ENCODE results near the gene FBH1. TPM values are rescaled to one million over a fixed set of nuclear protein-coding genes. Genes with fewer than 3 reads are reported as not detected.
A peak's percentile ranks its signal among the peaks of the same experiment; 100 is the strongest.

FBH1 gene
- total and polyA plus RNA-seq, 10 of the 15 experiments (the other 5 are each of a cell fraction or from before 2014, with no cell fraction given) = 6.1 to 67.6 (median 47.2) TPM

GRCh38 chr10:5840314-5841307, 49.4 kb upstream of the FBH1 start (continued):
- TF ChIP-seq PRDM15 (CRISPR knock-in tag; IDR thresholded peaks at IDR 0.05) = no peak
- no peak for TF ChIP-seq STAT3 (IDR thresholded peaks at IDR 0.05; ENCODE audit: low read depth, low read length)
- peak; percentile 59 for TF ChIP-seq RAD51 (IDR thresholded peaks at IDR 0.05)
- TF ChIP-seq MYC (IDR thresholded peaks at IDR 0.05; ENCODE audit: insufficient read depth, insufficient read length, insufficient replicate concordance, low read length, severe bottlenecking) = no peak
- TF ChIP-seq CBFB (IDR thresholded peaks at IDR 0.05; ENCODE audit: low read depth) = no peak
- no peak for TF ChIP-seq ZNF384 (IDR thresholded peaks at IDR 0.05; ENCODE audit: borderline replicate concordance, low read depth, low read length)
- no peak for TF ChIP-seq HDAC6 (IDR thresholded peaks at IDR 0.05; ENCODE audit: unreplicated experiment)
- TF ChIP-seq SMC3 (IDR thresholded peaks at IDR 0.05; ENCODE audit: borderline replicate concordance, low read length) = no peak; the same call in 1 of the 2 replicates
- TF ChIP-seq CEBPZ (IDR thresholded peaks at IDR 0.05; ENCODE audit: low read depth, low read length) = no peak
- TF ChIP-seq SIN3A (IDR thresholded peaks at IDR 0.05; ENCODE audit: low read depth, low read length) = no peak; the same call in 1 of the 2 replicates
- TF ChIP-seq RUNX3 (IDR thresholded peaks at IDR 0.05; ENCODE audit: low read length) = peak; percentile 70
- TF ChIP-seq GATAD2B (conservative IDR thresholded peaks at IDR 0.05; ENCODE audit: low read depth) = peak; percentile 74; the same call in 1 of the 2 replicates
- no peak for TF ChIP-seq RFX5 (IDR thresholded peaks at IDR 0.05; ENCODE audit: low read depth, low read length)
- peak; percentile 70; the same call in 1 of the 2 replicates for TF ChIP-seq LARP7 (IDR thresholded peaks at IDR 0.05)
- TF ChIP-seq SRF (IDR thresholded peaks at IDR 0.05; ENCODE audit: low read depth in 2 of 2, low read length in 2 of 2) = no peak
- peak; percentile 47; the same call in 1 of the 2 replicates for TF ChIP-seq SREBF1 (IDR thresholded peaks at IDR 0.05; ENCODE audit: low read length)
- no peak for TF ChIP-seq NFYA (IDR thresholded peaks at IDR 0.05; ENCODE audit: borderline replicate concordance, low read depth, low read length)
- no peak for TF ChIP-seq HDGF (IDR thresholded peaks at IDR 0.05)
- peak; percentile 82 for TF ChIP-seq PBX3 (IDR thresholded peaks at IDR 0.05; ENCODE audit: insufficient replicate concordance, low read depth, low read length)
- peak; percentile 29 for TF ChIP-seq RELA (IDR thresholded peaks at IDR 0.05; ENCODE audit: borderline replicate concordance, partially characterized antibody)
- no peak for TF ChIP-seq SREBF2 (IDR thresholded peaks at IDR 0.05; ENCODE audit: low read length)
- no peak for TF ChIP-seq KLF5 (IDR thresholded peaks at IDR 0.05; ENCODE audit: partially characterized antibody)

Measured in GM12878 (cell line).